Muscle of arm (tissue), 12 donors: Measurements from ENCODE around the gene NSUN2. TPM values are rescaled to one million over a fixed set of nuclear protein-coding genes. Genes with fewer than 3 reads are reported as not detected.
"Not testable (repeated sequence)": the region's sequence is repeated elsewhere in the genome, so short reads cannot be mapped to it uniquely, and the experiment has no call there.

Experiments
- DNase-seq: peaks from one replicate; pipeline ENCODE4 v3.0.0-alpha.2; 2013
- polyA plus RNA-seq, 12 donors: library from polyadenylated mRNA; unstranded; fragments of 120-200 nt; gene quantifications; one replicate each; pipeline ENCODE4 v1.2.1, GENCODE V29; 2013; ENCODE audit not compliant: insufficient read length in 12 of 12

The NSUN2 gene
- polyA plus RNA-seq, 12 donors, result 27.8 to 71.5 (median 43.6) TPM; not detected in 1

GRCh38 chr5:6584101-6584645 lies 48.7 kb downstream of the NSUN2 start:
- no peak for DNase-seq

DNA sequence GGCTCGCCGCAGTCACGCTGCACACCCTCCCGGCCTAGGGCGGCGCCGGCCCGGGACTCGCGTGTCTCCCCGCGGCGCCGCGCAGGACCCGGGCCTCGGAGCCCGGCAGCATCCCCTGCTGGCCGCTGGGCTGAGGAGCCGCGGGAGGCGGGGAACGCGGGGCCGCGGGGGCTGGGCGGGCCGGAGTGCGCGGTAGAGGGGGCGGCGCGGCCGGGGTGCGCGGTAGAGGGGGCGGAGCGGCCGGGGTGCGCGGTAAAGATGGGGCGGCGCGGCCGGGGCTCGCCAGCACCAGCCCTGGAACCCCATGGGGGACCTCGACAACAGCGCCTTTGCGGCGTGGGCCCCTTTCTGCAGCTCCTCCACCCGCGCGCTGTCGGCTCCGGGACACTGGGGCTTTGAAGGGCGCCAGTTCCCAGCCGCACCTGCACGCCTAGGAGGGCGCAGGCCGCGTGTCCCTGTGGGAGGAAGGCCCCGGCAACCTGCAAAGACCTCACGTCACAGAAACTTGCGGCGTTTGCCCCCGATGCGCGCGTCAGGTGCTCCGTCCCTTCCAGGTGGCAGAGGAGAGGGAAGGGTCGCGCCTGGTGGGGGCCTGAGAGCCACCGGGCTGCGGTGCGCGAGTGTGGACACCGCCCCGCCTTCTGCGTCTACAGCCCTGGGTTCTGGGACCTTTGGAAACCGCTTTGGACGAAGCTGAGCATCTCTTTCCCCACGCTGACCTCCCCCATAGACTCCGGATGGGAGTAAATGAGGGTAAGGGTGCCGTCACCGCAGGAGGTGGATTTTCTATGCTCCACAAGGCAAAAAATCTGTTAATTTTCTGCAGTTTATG lies 49.6 kb downstream of the NSUN2 start:
- DNase-seq, result no peak

DNA sequence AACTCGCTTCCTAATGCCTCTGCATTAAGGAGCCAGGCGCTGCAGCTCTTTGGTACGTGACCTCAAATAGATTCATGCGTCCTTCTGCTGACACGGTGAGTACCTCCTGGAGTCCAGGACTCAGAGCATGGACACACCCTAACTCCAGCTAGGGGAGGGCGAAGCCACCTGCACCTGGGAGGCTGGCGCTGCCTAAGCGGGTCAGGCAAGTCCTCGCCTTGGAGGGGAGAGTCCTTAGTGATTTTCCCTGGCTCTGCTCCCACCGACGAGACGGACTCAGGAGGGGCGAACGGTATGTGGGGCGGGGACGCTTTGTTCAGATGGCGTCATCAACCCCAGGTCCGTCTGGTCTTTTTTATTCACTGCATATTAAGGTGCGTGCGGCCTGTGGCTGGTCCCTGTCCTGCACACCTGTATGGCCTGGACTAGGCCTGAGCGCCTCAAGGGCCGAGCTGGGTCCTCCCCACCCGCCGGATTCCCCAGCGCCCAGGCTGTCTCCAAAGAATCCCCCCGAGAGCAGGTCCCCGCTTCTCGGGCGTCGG lies 50.3 kb downstream of the NSUN2 start:
- no peak for DNase-seq

- DNase-seq, result no peak
Measured at GRCh38 chr5:6581559-6582426, 51.1 kb downstream of the NSUN2 start.

DNA sequence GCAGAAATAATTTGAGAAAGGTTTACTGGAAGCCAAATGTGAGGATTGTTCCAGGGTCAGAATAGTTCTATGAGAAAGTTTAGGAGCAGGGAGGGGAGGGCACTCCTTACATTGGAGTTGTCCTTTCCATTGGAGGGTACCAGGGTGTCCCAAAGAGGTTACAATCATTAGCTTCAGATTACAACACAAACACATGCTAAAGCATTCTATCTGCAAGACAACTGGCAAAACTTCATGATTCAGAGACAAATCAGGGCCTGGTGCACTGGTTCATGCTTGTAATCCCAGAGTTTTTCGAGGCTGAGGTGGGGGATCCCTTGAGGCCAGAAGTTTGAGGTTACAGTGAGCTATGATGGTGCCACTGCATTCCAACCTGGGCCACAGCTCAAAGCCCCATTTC lies 51.8 kb downstream of the NSUN2 start:
- DNase-seq, result no peak

- DNase-seq, result no peak
Measured at GRCh38 chr5:6579535-6579934, 53.3 kb downstream of the NSUN2 start.

DNA sequence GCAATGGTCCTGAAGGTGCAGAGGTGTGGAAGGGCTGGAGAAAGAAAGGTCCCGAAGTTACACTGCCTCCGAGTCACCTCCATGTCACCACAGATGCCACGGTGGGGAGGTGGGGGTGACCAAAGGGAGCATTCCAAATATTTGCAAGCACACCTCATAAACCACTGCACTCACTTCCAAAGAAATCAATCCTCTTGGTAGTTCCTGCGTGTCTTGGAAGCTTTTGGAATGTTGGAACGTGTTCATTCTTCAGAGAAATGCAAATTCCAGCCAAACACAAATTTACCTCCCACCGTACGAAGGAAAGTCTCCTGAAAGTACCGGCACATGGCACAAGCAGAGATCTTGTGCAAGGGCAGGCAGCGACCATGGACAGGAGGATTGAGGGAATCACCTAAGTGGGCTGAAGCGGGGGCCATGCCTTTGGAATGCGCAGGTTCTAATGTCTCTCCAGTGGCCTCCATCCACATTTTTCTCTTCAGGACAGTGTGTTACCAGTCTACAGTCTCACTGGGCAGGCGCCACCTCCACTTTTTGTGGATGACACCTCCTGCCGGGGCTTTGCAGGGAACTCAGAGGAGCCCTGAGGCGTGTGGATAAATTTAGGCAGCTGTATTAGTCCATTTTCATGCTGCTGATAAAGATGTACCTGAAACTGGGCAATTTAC lies 54.0 kb downstream of the NSUN2 start:
- no peak for DNase-seq

- DNase-seq, result peak; percentile 15
Measured at GRCh38 chr5:6576861-6577501, 55.9 kb downstream of the NSUN2 start.

DNA sequence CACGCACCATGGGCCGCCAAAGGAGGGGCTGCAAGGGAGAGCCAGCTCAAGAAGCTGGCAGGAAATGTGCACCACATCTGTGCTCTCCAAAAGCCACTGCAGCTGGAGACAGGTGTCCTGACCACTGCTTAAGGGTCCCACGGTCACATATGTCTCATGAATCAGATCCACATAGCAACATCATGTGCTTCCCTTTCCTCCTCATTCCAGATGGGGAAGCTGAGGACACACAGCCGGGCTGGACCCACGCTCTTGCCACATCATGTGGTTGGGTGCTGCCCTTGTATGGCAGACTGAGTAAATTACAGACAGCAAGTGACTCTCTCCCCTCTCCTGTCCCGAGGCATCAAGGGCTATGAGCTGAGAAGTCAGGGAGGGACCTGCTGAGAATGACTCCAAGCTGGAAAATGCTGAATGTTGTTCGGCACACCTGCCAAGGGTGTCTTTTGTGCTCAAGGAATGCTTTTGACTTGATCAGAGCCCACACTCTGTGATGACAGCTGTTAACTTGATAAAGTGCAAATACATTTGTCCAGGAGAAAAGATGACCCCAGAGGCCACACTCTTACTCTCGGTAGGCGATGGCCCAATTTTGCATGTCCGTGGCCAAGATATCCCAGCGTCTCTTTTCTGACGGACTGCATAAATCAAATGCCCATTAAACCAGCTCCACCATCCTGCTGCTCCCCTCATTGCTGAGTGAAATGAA lies 58.2 kb downstream of the NSUN2 start:
- no peak for DNase-seq

DNA sequence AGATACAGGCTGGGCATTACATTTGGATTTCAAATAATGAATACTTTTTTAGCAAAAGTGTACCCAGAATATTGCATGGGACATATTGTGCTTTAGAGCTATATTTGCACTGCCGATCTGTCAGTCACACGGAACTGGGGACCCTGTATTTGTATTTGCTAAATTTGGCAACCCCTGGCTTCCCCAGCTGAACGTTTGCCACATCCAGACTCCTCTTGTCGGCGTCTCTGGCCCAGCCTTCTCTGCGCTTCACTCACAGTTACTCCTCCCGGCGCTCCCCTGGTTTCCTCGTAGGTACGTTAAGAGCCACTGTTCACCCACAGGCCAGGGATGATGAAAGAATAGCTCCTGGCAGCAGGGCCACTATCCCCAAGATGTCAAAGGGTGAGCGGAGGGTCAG lies 58.7 kb downstream of the NSUN2 start:
- DNase-seq, result no peak

- no peak for DNase-seq
Measured at GRCh38 chr5:6573651-6574101, 59.2 kb downstream of the NSUN2 start.

DNA sequence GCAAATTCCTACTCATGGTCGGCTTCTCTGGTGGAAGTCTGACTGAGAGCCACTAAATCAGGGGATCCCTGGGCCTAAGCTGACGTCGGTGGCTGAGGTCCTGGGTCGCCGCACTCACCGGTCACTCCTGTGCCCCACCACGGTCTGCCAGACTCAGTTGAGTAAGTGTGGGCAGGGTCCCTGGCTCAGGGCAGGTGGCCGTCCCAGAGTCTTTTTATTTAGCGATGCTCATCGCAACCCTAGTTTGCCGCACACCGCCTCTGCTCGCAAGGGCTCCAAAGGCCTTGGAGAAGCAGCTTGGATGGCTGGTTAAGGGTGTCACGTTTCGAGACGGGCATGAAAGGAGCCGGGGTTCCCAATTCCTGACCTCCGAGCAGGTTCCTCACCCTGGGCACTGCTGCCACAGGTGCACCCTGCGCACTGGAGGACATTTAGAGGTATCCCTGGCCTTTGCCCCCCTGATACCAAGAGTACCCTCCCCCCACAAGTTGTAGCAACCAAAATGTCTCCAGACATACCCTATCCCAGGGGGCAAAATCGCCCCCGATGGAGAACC lies 59.9 kb downstream of the NSUN2 start:
- no peak for DNase-seq

DNA sequence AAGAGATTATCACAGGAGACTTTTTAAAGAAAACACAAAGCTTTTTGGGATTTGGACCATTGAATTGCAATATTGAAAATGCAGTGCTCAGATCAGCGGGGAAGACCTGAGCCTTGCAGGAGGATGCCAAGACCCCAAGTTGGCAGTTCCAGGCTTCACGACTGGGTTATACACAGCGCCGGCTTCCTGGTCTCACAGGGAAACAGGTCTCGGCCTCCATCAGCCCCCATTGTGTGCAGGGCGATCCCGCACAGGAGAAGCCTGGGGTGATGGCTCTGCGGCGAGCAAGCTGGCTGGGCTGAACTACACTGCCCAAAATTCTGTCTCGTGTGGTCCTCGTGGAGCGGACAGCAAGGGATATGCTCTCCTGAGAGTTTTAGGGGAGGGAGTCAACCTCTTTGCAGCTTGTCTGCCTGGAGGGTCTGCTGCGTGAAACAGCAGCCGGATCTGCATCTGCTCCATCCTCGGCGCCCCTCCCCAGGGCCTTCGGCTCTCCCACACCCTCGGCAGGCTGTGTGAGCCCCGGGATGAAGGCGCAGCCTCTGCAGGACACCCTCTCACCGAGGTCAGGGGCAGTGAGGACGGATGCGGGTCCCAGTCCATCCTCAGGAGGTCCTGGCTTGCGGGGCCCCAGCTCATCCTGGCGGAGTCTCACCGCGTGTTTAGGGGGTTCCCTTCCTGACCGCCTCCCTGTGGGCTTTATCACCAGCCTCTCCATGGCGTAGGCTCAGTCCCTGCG lies 60.6 kb downstream of the NSUN2 start:
- no peak for DNase-seq

DNA sequence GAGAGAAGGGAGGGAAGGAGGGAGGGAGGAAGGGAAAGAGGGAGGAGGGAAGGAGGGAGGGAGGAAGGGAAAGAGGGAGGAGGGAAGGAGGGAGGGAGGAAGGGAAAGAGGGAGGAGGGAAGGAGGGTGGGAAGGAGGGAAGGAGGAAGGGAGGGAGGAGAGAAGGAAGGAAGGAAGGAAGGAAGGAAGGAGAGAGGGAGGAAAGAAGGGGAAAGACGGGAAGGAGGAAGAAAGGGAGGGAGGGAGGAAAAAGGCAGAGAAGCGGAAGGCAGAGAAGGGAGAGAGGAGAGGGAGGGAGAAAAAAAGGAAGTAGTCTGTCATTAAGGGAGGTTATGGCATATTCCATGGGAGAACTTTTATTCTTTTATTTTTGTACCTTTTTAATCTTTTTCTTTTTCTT lies 61.2 kb downstream of the NSUN2 start:
- not testable (repeated sequence) for DNase-seq

GRCh38 chr5:6570530-6570929 lies 62.3 kb downstream of the NSUN2 start:
- no peak for DNase-seq

DNA sequence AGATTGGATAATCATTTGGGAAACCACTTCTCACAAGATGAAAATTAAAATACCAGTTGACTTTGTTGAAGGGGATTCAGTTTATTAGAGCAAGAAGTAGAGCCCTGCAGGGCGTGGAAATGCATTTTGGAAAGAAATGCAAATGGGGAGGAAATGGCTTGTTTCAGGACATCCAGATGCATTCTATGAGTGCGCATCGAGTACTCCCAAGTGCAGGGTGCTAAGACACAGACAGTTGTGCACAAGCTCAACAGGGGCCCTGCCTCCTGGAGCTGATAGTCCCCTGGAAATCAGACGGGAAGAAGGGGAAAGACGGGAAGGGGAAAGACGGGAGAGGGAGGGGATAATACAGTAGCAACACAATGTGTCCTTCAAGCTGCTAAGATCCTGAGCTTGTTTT lies 64.0 kb downstream of the NSUN2 start:
- no peak for DNase-seq

DNA sequence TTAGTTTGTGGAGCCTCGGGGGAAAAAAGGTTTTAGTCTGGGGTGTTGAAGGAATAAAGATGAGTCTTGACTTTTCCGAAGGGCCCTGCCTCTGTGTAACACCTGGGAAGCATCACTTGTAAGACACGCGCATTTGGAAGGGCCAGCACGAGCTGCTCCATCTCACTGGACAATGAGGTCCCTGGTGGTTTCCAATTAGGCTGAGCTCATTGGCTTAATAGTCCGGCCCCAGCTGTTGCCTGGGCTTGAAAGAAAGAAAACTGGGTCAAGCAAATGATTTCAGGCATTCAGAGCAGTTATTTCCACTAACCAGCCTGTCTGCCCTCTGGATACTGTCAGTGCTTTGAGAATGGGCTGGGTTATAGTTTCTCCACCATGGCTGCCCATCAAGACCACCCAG lies 64.5 kb downstream of the NSUN2 start:
- no peak for DNase-seq

- DNase-seq, result no peak
Measured at GRCh38 chr5:6567835-6568234, 65.0 kb downstream of the NSUN2 start.

GRCh38 chr5:6567068-6567467 lies 65.8 kb downstream of the NSUN2 start:
- no peak for DNase-seq

DNA sequence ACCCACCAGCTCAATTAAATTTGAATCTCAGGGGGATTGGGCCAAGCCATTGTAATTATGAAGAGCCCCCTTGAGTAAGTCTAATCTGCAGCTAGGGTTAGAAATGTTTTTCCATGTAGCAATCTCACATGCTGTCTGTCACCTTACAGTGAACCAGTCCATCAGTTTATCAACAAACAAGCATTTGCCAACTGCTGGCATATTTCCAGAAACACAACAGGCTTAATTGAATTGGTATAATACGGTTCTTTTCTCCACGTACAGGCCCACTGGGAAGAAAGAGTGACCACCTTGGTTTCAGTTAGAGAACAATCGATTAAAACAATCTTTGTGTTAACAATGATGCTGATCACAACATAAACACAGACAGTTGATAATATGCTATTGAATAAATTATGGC lies 67.4 kb downstream of the NSUN2 start:
- DNase-seq, result no peak
